ENCODE measurements around the gene ZNF25. TPM values are rescaled to one million over a fixed set of nuclear protein-coding genes. Genes with fewer than 3 reads are reported as not detected.

Gene ZNF25
- polyA plus RNA-seq, result 22.0 and 27.8 TPM in 2 replicates

GRCh38 chr10:37976091-37976879, at the start of gene ZNF25:
Gene ZNF25 (minus strand): TSS chr10:37976647. CDS start chr10:37971722, 4,925 bp downstream.

GRCh38 chr10:38010119-38010903, 33.9 kb upstream of the ZNF25 start, which contains the start of gene ZNF33A:
Gene ZNF33A (plus strand): TSS chr10:38010675. CDS start chr10:38012342, 1,667 bp downstream.

Other genes starting within 250 kb of the ZNF25 start
- 10.8 and 13.3 TPM in 2 replicates for gene ZNF248, start 119.0 kb downstream of the ZNF25 start, polyA plus RNA-seq
- gene ZNF33A, start 34.0 kb upstream of the ZNF25 start, polyA plus RNA-seq, result 26.0 and 31.8 TPM in 2 replicates
- 11.4 and 14.8 TPM in 2 replicates for gene ZNF37A, start 117.7 kb upstream of the ZNF25 start, polyA plus RNA-seq

Data from Purkinje cell (primary cell).